GM12878 (cell line): Measurements from ENCODE around the gene CSAD. TPM values are rescaled to one million over a fixed set of nuclear protein-coding genes. Genes with fewer than 3 reads are reported as not detected.

Experiments
- ATAC-seq: fragments of 200-7000 bp; cut with Tn5 transposase; 3 replicates; pipeline ENCODE4 v1.9.1; 2020; ENCODE audit warnings: mild to moderate bottlenecking, moderate library complexity
- BruUV-seq: library from RNA; stranded (reverse); fragments of 400-500 nt; replicated peaks from 2 replicates; lab custom pipeline; 2021; lab: Mats Ljungman, UMichigan
- CTCF ChIA-PET: fragments of 300-600 bp; sonication (Branson Sonifier 250); formaldehyde crosslinking; extraction: SDS; loops from one replicate; lab custom pipeline; 2021; ENCODE audit warnings: inconsistent platforms; lab: Yijun Ruan, JAX
- POLR2A ChIA-PET: fragments of 350-600 bp; formaldehyde crosslinking; extraction: SDS; loops from one replicate; lab custom pipeline; 2021; ENCODE audit warnings: inconsistent platforms; lab: Charles Lee
- RAD21 ChIA-PET: fragments of 300-600 bp; sonication (Branson Sonifier 250); formaldehyde crosslinking; loops from one replicate; lab custom pipeline; 2023; ENCODE audit warnings: antibody characterized with exemption; ENCODE audit not compliant: unreplicated experiment; lab: Charles Lee
- SMC1A ChIA-PET: fragments of 300-600 bp; sonication (Branson Sonifier 250); formaldehyde crosslinking; loops from one replicate; lab custom pipeline; 2023; ENCODE audit not compliant: unreplicated experiment, uncharacterized antibody; lab: Charles Lee
- DNase-seq: peaks from one replicate; pipeline ENCODE4 v3.0.0-alpha.2; 2011; ENCODE audit warnings: low read depth, low spot score
- FAIRE-seq: peaks from 3 replicates; lab custom pipeline; 2011; peaks lifted over from hg19 to GRCh38; lab: Jason Lieb, UNC
- H2AFZ ChIP-seq: 2 replicates; pipeline ENCODE4 v1.6.0; 2011; ENCODE audit warnings: low read depth, low read length, control low read depth; ENCODE audit not compliant: control insufficient read depth
- H3K27ac ChIP-seq: 2 replicates; pipeline ENCODE4 v1.5.1; 2011; ENCODE audit warnings: control low read depth; ENCODE audit not compliant: control insufficient read depth, insufficient read depth
- H3K27me3 ChIP-seq, 2 experiments: replicated peaks in 1 of 2; 2 replicates each; pipeline versions ENCODE4 v1.6.0 to v1.6.1; 2011; ENCODE audit warnings: low read length in 1 of 2; ENCODE audit not compliant: control insufficient read depth in 2 of 2, insufficient read depth in 2 of 2
- H3K36me3 ChIP-seq, 2 experiments: 2 replicates each; pipeline ENCODE4 v1.5.1; 2011; ENCODE audit warnings: low read length in 1 of 2; ENCODE audit not compliant: control insufficient read depth in 2 of 2, insufficient read depth in 2 of 2
- H3K4me1 ChIP-seq: 2 replicates; pipeline ENCODE4 v1.6.1; 2011; ENCODE audit warnings: mild to moderate bottlenecking, low read length, moderate library complexity, mixed read lengths; ENCODE audit not compliant: control insufficient read depth, insufficient read depth
- H3K4me2 ChIP-seq: 2 replicates; pipeline ENCODE4 v1.6.0; 2011; ENCODE audit warnings: control low read depth; ENCODE audit not compliant: control insufficient read depth, insufficient read depth
- H3K4me3 ChIP-seq: fragments of 200-600 bp; sonication (generic); 2 replicates; pipeline ENCODE4 v1.5.1; 2016
- H3K79me2 ChIP-seq: 2 replicates; pipeline ENCODE4 v1.6.0; 2011; ENCODE audit warnings: low read length; ENCODE audit not compliant: control insufficient read depth, insufficient read depth
- H3K9ac ChIP-seq: 2 replicates; pipeline ENCODE4 v1.8.0; 2011; ENCODE audit warnings: low read length, control low read depth, mixed read lengths; ENCODE audit not compliant: control insufficient read depth, insufficient read depth
- H3K9me3 ChIP-seq: replicated peaks from 3 replicates; pipeline ENCODE4 v1.5.1; 2011; ENCODE audit warnings: mild to moderate bottlenecking, low read length; ENCODE audit not compliant: control insufficient read depth, insufficient read depth
- H4K20me1 ChIP-seq: 2 replicates; pipeline ENCODE4 v1.6.0; 2011; ENCODE audit not compliant: control insufficient read depth, insufficient read depth
- BCL11A ChIP-seq: IDR thresholded peaks from 2 replicates; pipeline ENCODE4 v1.6.1; 2011; ENCODE audit warnings: low read depth, low read length
- CEBPB ChIP-seq, 2 experiments: fragments of 150-350 bp in 1 of 2; IDR thresholded peaks; 2 replicates each; pipeline ENCODE4 v1.6.1; 2012 to 2014; ENCODE audit warnings: low read depth in 2 of 2, low read length in 2 of 2, borderline replicate concordance in 1 of 2, inconsistent platforms in 1 of 2
- CUX1 ChIP-seq: IDR thresholded peaks from 2 replicates; pipeline ENCODE4 v1.6.1; 2012; ENCODE audit warnings: improper control_type of control experiment, low read depth, low read length; ENCODE audit not compliant: insufficient replicate concordance
- IRF3 ChIP-seq: fragments of 450-650 bp; IDR thresholded peaks from 2 replicates; pipeline ENCODE4 v1.6.1; 2014; ENCODE audit warnings: mild to moderate bottlenecking
- MEF2B ChIP-seq: fragments of 450-650 bp; IDR thresholded peaks from 2 replicates; pipeline ENCODE4 v1.6.1; 2018; ENCODE audit warnings: mild to moderate bottlenecking, moderate library complexity; ENCODE audit not compliant: partially characterized antibody, poor library complexity, severe bottlenecking
- USF2 ChIP-seq: IDR thresholded peaks from 2 replicates; pipeline ENCODE4 v1.6.1; 2011; ENCODE audit warnings: low read depth, low read length, improper control_type of control experiment, borderline replicate concordance
- ZNF207 ChIP-seq: fragments of 450-650 bp; IDR thresholded peaks from 2 replicates; pipeline ENCODE4 v1.6.1; 2014; ENCODE audit warnings: antibody characterized with exemption, mild to moderate bottlenecking, borderline replicate concordance
- ZNF622 ChIP-seq: fragments of 450-650 bp; IDR thresholded peaks from 2 replicates; pipeline ENCODE4 v1.6.1; 2017; ENCODE audit warnings: mild to moderate bottlenecking, inconsistent platforms
- WGBS: methylation state at CpG from one replicate; pipeline ENCODE4 v1.1.6; 2016; ENCODE audit warnings: low lambda C conversion rate; ENCODE audit not compliant: insufficient replicate concordance, insufficient coverage; ENCODE audit errors: missing lambda C conversion rate; 5-methylcytosine and 5-hydroxymethylcytosine counted together
- in situ Hi-C: fragments of 300-500 bp; cut with MboI; formaldehyde crosslinking; loops from 9 replicates; pipeline ENCODE4 v1.14.3; 2018; ENCODE audit warnings: mixed read lengths
- intact Hi-C: fragments of 100-400 bp; cut with micrococcal nuclease; formaldehyde crosslinking; loops from one replicate; pipeline ENCODE4 v1.14.2; 2022; ENCODE audit not compliant: unreplicated experiment
- polyA plus RNA-seq, 11 experiments: library from polyadenylated mRNA; depleted of rRNA in 4 of 11; unstranded in 6 of 11; stranded (reverse) in 5 of 11; fragments of >200 nt; fragmentation: Nextera tagmentation in 4 of 11; fragmentation: Illumina TruSeq in 1 of 11; extraction: Ambion mirVana in 4 of 11; extraction: Trizol in 1 of 11; gene quantifications; 1 replicate in 1 of 11; 2 replicates in 10 of 11; pipeline versions ENCODE4 v1.2.1 to v1.2.3, GENCODE V29; 2011 to 2016; ENCODE audit warnings: inconsistent platforms in 2 of 11, missing spikeins in 2 of 11, low read depth in 1 of 11
- total RNA-seq, 4 experiments: library from RNA; depleted of rRNA in 3 of 4; stranded (reverse); fragments of >200 nt in 3 of 4; fragmentation: Illumina TruSeq in 1 of 4; extraction: Trizol in 1 of 4; gene quantifications; 2 replicates each; pipeline versions ENCODE4 v1.2.1 to v1.2.3, GENCODE V29; 2013 to 2021

Gene CSAD
- total and polyA plus RNA-seq, 10 of the 15 experiments (the other 5 are each of a cell fraction or from before 2014, with no cell fraction given) = 1.1 to 20.4 (median 6.2) TPM

- SMC1A ChIA-PET = interaction anchor here (0.9 to 1.4 kb wide), 4 partner anchors 14 to 35 kb away, joined by 3 to 6 read pairs (median 6); partner anchors contain the start of genes CSAD and ZNF740
- H3K9me3 ChIP-seq = no peaks in the 10 kb centered on the region
- ATAC-seq (no peak), DNase-seq (no peak), FAIRE-seq (no peak)
- H3K27ac ChIP-seq = no peak overlapping the region
- intact Hi-C loops = no loop called here
- peaks cover 17% of the 10 kb centered on the region for H3K4me1 ChIP-seq
- H3K4me2 ChIP-seq = no peak overlapping the region
- H4K20me1 ChIP-seq = no peaks in the 10 kb centered on the region
- no peak overlapping the region for H2AFZ ChIP-seq
- WGBS = 100% methylated on average over 1 of the region's 1 CpG
- no peak overlapping the region for H3K4me3 ChIP-seq
- peaks cover 9% of the 10 kb centered on the region for H3K79me2 ChIP-seq
- RAD21 ChIA-PET = interaction anchor here (1.2 to 1.7 kb wide), 2 partner anchors 14 to 35 kb away, joined by 4 to 5 read pairs; no protein-coding TSS in a partner anchor
- POLR2A ChIA-PET = interaction anchor here (0.6 to 2.1 kb wide), 4 partner anchors 8 to 64 kb away, joined by 3 to 6 read pairs (median 3); no protein-coding TSS in a partner anchor
- in situ Hi-C loops = no loop called here
- H3K36me3 ChIP-seq = peaks cover 51 to 74% of the 10 kb centered on the region in 2 experiments
- no peak for TF ChIP-seq BCL11A
- TF ChIP-seq CUX1 = no peak
- TF ChIP-seq CEBPB (IDR thresholded peaks at IDR 0.05; ENCODE audit: borderline replicate concordance in 1 of 2, low read depth in 2 of 2, low read length in 2 of 2) = no peak
- no peak for TF ChIP-seq IRF3
- no peak for TF ChIP-seq ZNF622
- TF ChIP-seq ZNF207 = no peak
- no peak for TF ChIP-seq USF2
- TF ChIP-seq MEF2B = no peak
- H3K9ac ChIP-seq = no peak overlapping the region
- no TSS peak for BruUV-seq
- H3K27me3 ChIP-seq = no peaks in the 10 kb centered on the region
- CTCF ChIA-PET = interaction anchor here (0.9 to 1.9 kb wide), 8 partner anchors 8 to 96 kb away, joined by 3 to 9 read pairs (median 6); no protein-coding TSS in a partner anchor
Observed at GRCh38 chr12:53194973-53195372, 14.2 kb upstream of the CSAD start.
